ENCODE measurements around the gene RIPOR1.

DNA sequence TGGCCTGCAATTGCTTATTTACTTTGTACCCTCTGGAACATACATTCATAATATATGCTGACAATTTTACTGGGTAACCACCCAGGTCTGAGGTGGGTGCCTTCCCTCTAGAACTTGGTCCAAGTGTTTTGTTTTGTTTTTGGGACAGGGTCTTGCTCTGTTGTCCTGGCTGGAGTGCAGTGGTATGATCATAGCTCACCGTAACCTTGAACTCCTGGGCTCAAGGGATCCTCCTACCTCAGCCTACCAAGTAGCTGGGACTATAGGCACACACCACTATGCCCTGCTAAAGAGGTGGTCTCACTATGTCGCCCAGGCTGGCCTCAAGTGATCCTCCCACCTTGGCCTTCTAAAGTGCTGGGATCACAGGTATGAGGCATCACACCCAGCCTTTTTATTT, 22.5 kb downstream of the RIPOR1 start:
- TF ChIP-seq CTCF (IDR thresholded peaks at IDR 0.05): no peak
- no peak for TF ChIP-seq SIN3A (IDR thresholded peaks at IDR 0.05; ENCODE audit: borderline replicate concordance, insufficient read depth, low read depth, low read length)
- TF ChIP-seq TCF7L2 (IDR thresholded peaks at IDR 0.05; ENCODE audit: low read depth, low read length): no peak
- no peak for TF ChIP-seq POLR2AphosphoS5 (IDR thresholded peaks at IDR 0.05; ENCODE audit: low read depth, low read length)
- TF ChIP-seq REST (IDR thresholded peaks at IDR 0.05; ENCODE audit: insufficient read depth in 1 of 2, low read depth in 2 of 2, low read length in 1 of 2): no peak
